HepG2 (cell line): ENCODE data around the gene CIBAR2. TPM values are rescaled to one million over a fixed set of nuclear protein-coding genes. Genes with fewer than 3 reads are reported as not detected.
A peak's percentile ranks its signal among the peaks of the same experiment; 100 is the strongest.

Experiments
- CTCF ChIP-seq: sonication (generic); formaldehyde crosslinking; IDR thresholded peaks from 2 replicates; pipeline ENCODE4 v1.5.0; 2020; ENCODE audit warnings: mild to moderate bottlenecking, missing genetic modification reagents, moderate library complexity
- EED ChIP-seq: sonication (generic); formaldehyde crosslinking; IDR thresholded peaks from 2 replicates; pipeline ENCODE4 v1.5.0; 2020; ENCODE audit warnings: mild to moderate bottlenecking, missing genetic modification reagents
- EZH2 ChIP-seq: conservative IDR thresholded peaks from 2 replicates; pipeline ENCODE4 v1.6.1; 2012; ENCODE audit warnings: mild to moderate bottlenecking, low read depth, low read length, moderate library complexity
- HOXA5 ChIP-seq: sonication (generic); formaldehyde crosslinking; IDR thresholded peaks from 2 replicates; pipeline ENCODE4 v1.4.0; 2020; ENCODE audit warnings: missing genetic modification reagents
- KDM5A ChIP-seq: fragments of 200-600 bp; sonication (generic); IDR thresholded peaks from 2 replicates; pipeline ENCODE4 v1.7.0; 2018; ENCODE audit warnings: antibody characterized with exemption, mild to moderate bottlenecking, low read length, borderline replicate concordance
- RBAK ChIP-seq: sonication (generic); formaldehyde crosslinking; IDR thresholded peaks from 2 replicates; pipeline ENCODE4 v1.5.1; 2020; ENCODE audit warnings: mild to moderate bottlenecking, missing genetic modification reagents
- SRY ChIP-seq: sonication (generic); formaldehyde crosslinking; IDR thresholded peaks from 2 replicates; pipeline ENCODE4 v1.8.0; 2022; ENCODE audit warnings: mild to moderate bottlenecking, missing genetic modification reagents
- THAP9 ChIP-seq: sonication (generic); formaldehyde crosslinking; IDR thresholded peaks from 2 replicates; pipeline ENCODE4; 2020; ENCODE audit warnings: missing genetic modification reagents, mild to moderate bottlenecking, borderline replicate concordance
- ZNF143 ChIP-seq: sonication (generic); formaldehyde crosslinking; IDR thresholded peaks from 2 replicates; pipeline ENCODE4 v1.4.0; 2020; ENCODE audit warnings: missing genetic modification reagents
- ZNF281 ChIP-seq: sonication (generic); formaldehyde crosslinking; IDR thresholded peaks from 2 replicates; pipeline ENCODE4 v1.4.0; 2020; ENCODE audit warnings: missing genetic modification reagents, borderline replicate concordance
- ZNF460 ChIP-seq: sonication (generic); formaldehyde crosslinking; IDR thresholded peaks from 2 replicates; pipeline ENCODE4 v1.5.1; 2020; ENCODE audit warnings: missing genetic modification reagents, mild to moderate bottlenecking, borderline replicate concordance
- ZNF619 ChIP-seq: sonication (generic); formaldehyde crosslinking; IDR thresholded peaks from 2 replicates; pipeline ENCODE4 v1.4.0; 2020; ENCODE audit warnings: mild to moderate bottlenecking, missing genetic modification reagents
- ZNF646 ChIP-seq: sonication (generic); formaldehyde crosslinking; IDR thresholded peaks from 2 replicates; pipeline ENCODE4 v1.9.0; 2021; ENCODE audit warnings: mild to moderate bottlenecking, missing genetic modification reagents
- ZNF75D ChIP-seq: sonication (generic); formaldehyde crosslinking; IDR thresholded peaks from 2 replicates; pipeline ENCODE4 v1.8.1; 2023; ENCODE audit warnings: missing genetic modification reagents, mild to moderate bottlenecking, borderline replicate concordance
- polyA plus RNA-seq, 8 experiments: library from polyadenylated mRNA; depleted of rRNA in 3 of 8; stranded (reverse) in 7 of 8; unstranded in 1 of 8; fragments of >200 nt; fragmentation: Illumina TruSeq in 4 of 8; extraction: Trizol in 4 of 8; gene quantifications; 2 replicates each; pipeline versions ENCODE4 v1.2.1 to v1.2.3, GENCODE V29; 2011 to 2016; ENCODE audit warnings: low read depth in 4 of 8, missing spikeins in 1 of 8, mixed read lengths in 1 of 8; ENCODE audit not compliant: insufficient read depth in 1 of 8
- total RNA-seq, 5 experiments: library from RNA; depleted of rRNA; stranded (reverse); fragments of >200 nt; fragmentation: Illumina TruSeq; extraction: Trizol; gene quantifications; 2 replicates each; pipeline ENCODE4 v1.2.3, GENCODE V29; 2016; ENCODE audit warnings: low read depth in 1 of 5

Gene CIBAR2
- total and polyA plus RNA-seq, 2 of the 13 experiments (the other 11 are each of a cell fraction or from before 2014, with no cell fraction given), result not detected

GRCh38 chr16:85159179-85159980 lies 47.1 kb upstream of the CIBAR2 start (continued):
- TF ChIP-seq ZNF281 (CRISPR knock-in tag) (peak; percentile 66; the same call in 1 of the 2 replicates), EED (CRISPR knock-in tag) (peak; percentile 85), SRY (CRISPR knock-in tag) (peak; percentile 72; the same call in 1 of the 2 replicates), KDM5A (no peak), EZH2 (no peak), RBAK (CRISPR knock-in tag) (no peak), ZNF619 (no peak), HOXA5 (CRISPR knock-in tag) (0 out of 2 replicates have a peak, but pooled peaks have one; percentile 48), ZNF75D (CRISPR knock-in tag) (no peak), ZNF143 (CRISPR knock-in tag) (0 out of 2 replicates have a peak, but pooled peaks have one; percentile 33), ZNF460 (CRISPR knock-in tag) (no peak), CTCF (CRISPR knock-in tag) (0 out of 2 replicates have a peak, but pooled peaks have one; percentile 3), THAP9 (CRISPR knock-in tag) (no peak; the same call in 1 of the 2 replicates), ZNF646 (CRISPR knock-in tag) (peak; percentile 12; the same call in 1 of the 2 replicates)
